GM19238 (cell line): ENCODE measurements around the gene ARPC1B.
"Not testable (repeated sequence)": the region's sequence is repeated elsewhere in the genome, so short reads cannot be mapped to it uniquely, and the experiment has no call there.

Source experiments
- DNase-seq: peaks from one replicate; pipeline ENCODE4 v3.0.0; 2011; ENCODE audit warnings: low spot score; ENCODE audit not compliant: insufficient read length

Gene ARPC1B

DNA sequence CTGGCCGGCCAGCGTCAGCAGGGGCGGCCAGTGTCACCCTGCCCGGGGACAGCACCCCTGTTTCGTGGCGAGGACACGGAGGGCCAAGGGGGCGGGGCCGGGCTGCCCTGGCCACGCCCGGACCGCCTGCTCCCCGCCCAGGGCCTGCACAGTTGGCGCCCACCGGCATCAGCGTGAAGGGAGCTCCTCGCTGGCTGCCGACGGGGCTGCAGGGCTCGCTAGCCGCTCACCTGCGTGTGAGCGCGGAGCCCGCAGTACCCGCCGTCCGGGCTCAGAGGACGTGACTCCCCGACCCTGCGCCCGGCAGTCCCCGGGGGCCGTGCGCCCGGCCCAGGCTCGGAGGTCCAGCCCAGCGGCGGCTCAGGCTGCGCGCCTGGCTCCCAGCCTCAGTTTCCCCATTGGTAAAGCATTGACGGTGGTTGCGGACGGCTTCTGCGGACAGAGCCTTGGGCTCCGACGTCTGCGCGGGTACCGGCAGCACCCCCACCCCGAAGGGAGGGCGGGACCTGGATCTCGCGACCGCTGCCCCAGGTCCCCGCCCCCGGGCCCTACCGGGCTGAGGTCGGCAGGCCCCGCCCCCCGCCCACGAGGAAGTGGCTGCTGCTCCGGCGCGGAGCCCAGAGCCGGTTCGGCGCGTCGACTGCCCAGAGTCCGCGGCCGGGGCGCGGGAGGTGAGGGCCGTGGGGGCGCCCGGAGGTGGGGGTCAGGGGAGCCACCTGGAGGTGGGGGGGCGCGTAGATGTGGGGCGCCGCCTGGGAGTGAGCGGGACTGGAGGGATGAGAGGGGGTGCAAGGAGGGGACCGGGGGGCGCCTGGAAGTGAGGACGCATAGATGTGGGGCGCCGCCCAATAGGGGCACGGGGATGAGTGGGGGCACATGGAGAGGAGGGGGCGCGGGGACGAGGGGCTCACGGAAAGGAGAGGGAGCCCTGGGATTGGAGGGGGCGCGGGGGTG is at the start of gene ARPC1B:
ARPC1B (plus strand) TSS at position 620 of the 954 bp plus-strand sequence. CDS start 10,985 bp downstream, outside the sequence.
- DNase-seq: peak; percentile 94

- DNase-seq: no peak
These were observed 49.5 kb upstream of the ARPC1B start for GRCh38 chr7:99325001-99325493.

- DNase-seq: peak; percentile 92
These were observed 48.7 kb upstream of the ARPC1B start, which contains the start of gene ARPC1A for GRCh38 chr7:99325592-99326407. Gene ARPC1A (plus strand): TSS chr7:99325898. CDS start chr7:99333354, 7,456 bp downstream.

GRCh38 chr7:99326408-99326782 is 48.1 kb upstream of the ARPC1B start:
- DNase-seq: no peak

DNA sequence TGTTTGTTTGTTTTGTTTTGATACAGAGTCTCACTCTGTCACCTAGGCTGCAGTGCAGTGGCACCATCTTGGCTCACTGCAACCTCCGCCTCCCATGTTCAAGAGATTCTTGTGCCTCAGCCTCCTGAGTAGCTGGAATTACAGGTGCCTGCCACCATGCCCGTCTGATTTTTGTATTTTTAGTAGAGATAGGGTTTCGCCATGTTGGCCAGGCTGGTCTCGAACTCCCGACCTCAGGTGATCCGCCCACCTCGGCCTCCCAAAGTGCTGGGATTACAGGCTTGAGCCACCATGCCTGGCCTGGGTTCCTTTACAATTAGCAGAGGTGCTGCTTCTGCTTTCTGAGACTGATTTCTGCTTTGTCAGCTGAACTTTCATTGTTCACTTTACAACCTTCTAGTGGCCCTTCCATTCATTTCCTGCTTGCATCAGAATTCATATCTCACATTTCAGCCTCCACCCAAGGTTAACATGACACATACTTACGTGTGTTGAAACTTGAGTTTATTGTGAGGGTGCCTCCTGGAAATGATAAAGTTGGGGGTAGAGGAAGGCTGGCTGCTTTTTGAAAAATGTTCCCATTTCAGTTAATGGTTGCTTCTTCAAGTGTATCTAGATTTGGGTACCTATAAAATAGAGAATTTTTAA is 44.1 kb upstream of the ARPC1B start:
- not testable (repeated sequence) for DNase-seq

GRCh38 chr7:99331002-99331401 is 43.5 kb upstream of the ARPC1B start:
- no peak for DNase-seq

DNA sequence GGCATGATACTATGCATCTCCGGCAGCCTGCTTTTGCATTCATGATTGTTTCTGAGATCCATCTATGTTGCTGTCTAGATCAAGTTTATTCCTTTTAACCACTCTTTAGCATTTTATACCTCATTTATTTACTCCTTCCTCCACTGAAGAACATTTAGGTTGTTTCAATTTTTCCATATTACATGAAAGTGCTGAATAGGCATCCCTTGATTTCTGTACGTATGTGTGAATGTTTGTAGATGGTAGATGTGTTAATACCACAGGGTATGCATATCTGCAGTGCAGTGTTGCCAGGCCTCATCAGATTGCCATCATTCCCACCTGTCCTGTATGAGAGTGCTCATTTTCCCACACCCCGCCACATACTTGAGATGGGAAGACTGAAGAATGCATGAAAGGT is 34.9 kb upstream of the ARPC1B start:
- DNase-seq: no peak

DNA sequence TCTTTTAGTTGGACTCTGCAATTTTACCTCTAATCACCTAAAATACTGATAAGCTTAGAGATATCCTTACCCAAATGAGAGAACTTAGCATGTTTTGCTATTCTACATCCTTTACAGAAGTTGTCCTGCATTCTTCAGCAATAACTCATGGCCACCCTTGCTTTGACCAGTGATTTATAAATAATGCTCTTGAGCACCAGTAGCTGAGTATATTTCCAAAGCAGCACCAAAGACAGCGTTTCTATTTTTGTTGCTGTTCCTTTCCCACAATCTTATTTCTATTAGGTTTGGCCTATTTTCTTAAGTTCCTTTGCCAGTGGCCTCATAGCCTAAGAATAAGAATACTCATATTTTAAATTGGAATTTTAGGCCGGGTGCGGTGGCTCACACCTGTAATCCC is 33.9 kb upstream of the ARPC1B start:
- DNase-seq: no peak

DNA sequence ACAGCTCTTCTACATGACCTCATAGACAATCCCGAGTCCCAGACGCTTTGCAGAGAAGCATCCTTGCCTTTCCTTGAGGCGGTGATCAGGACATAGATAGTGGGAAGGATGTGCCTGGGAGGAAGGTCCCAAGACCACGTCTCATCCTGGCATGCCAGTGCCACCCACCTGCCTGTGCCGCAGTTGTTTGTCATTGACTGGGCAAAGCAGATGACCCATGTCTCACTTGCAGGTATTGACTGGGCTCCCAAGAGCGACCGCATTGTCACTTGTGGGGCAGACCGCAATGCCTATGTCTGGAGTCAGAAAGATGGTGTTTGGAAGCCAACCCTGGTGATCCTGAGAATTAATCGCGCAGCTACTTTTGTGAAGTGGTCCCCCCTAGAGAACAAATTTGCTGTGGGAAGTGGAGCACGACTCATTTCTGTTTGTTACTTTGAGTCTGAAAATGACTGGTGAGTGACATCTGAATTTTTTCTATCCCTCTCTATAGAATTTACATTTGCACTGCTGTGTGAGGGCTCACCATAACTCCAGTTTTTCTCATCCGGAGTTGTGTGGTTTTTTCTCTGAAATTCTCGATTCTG is 30.4 kb upstream of the ARPC1B start:
- no peak for DNase-seq

DNA sequence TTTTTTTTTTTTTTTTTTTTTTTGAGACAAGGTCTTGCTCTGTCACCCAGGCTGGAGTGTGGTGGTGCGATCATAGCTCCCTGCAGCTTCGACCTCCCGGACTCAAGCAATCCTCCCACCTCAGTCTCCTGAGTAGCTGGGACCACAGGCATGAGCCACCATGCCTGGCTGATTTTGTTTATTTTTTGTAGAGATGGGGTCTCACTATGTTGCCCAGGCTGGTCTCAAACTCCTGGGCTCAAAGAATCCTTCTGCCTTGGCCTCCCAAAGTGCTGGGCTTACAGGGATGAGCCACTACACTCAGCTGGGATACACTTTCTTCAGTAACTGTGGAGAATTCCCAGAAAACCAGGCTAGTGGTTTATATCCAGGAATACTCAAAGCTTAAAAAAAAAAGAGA is 23.9 kb upstream of the ARPC1B start:
- DNase-seq: not testable (repeated sequence)

DNA sequence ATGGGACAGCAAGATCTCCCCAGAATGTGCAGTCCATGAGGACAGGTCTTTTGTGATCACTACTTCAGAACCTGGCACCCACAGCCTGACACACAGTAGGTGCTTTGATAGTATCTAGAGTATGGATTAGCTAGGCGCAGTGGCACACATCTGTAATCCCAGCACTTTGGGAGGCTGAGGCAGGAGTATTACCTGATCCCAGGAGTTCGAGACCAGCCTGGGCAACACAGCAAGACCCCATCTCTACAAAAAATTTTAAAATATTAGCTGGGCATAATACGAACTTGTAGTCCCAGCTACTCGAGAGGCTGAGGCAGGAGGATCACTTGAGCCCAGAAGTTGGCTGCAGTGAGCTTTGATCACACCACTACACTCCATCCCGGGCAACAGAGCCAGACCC is 22.3 kb upstream of the ARPC1B start:
- no peak for DNase-seq

DNA sequence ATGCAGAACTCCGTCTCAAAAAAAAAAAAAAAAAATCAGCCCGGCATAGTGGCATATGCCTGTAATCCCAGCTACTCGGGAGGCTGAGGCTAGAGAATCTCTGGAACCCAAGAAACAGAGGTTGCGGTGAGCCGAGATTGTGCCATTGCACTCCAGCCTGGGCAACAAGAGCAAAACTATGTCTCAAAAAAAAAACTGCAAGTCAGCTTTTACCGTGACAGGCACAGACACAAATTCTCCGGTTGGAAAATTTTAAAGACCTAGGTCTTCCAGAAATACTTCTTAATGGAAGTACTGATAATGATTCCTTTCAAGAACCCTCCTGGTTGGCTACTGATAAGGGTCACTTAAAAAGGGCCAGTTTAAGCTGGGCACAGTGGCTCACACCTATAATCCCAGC is 19.4 kb upstream of the ARPC1B start:
- no peak for DNase-seq

GRCh38 chr7:99357701-99358490 is 16.6 kb upstream of the ARPC1B start:
- no peak for DNase-seq

GRCh38 chr7:99358521-99358920 is 16.0 kb upstream of the ARPC1B start:
- DNase-seq: not testable (repeated sequence)

- DNase-seq: no peak
These were observed 14.9 kb upstream of the ARPC1B start for GRCh38 chr7:99359465-99360154.

DNA sequence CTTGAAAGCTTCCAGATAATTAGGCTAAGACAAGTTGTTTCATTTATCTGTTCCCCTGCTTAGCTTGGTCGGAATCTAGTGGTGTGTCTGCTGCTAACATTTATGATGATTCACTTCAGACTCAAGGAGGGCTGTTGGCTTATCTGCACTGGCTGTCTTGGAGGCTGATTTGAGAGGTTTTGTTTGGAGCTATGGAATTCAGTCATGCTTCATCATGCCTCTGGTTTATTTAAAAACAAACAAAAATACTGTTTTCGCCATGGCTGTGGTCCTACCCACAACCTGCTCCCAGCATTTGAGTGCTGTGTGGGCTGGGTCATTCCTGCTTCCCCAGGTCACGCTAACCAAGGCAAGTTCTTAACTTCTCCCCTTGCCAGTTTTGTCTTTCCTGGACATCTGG is 11.7 kb upstream of the ARPC1B start:
- DNase-seq: no peak

- DNase-seq: no peak
These were observed 11.2 kb upstream of the ARPC1B start for GRCh38 chr7:99363286-99363685.

- DNase-seq: peak; percentile 62
These were observed 9.0 kb upstream of the ARPC1B start for GRCh38 chr7:99365318-99366141.

DNA sequence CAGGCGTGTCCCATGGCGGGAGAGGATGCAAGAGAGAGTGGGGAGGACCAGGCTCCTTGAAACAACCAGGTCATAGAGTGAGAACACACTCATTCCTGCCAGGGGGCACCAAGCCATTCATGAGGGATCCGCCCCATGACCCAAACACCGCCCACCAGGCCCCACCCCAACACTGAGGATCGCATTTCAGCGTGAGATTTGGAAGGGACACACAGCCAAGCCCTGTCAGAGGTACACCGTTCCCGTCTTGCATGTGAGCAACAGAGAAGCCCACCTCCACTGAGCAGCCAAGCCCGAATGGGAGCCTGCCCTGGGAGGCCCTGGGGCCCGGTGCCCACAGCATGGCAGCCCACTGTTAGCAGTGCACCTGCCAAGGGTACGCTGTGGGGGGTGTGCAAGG is 7.9 kb upstream of the ARPC1B start:
- DNase-seq: no peak
